ENCODE data around the gene FAF1. TPM values are rescaled to one million over a fixed set of nuclear protein-coding genes. Genes with fewer than 3 reads are reported as not detected.

Gene FAF1
- total and polyA plus RNA-seq, 2 donors (not counting 3 experiments of a cell fraction or from before 2014, with no cell fraction given), result 9.0 to 57.6 TPM

DNA sequence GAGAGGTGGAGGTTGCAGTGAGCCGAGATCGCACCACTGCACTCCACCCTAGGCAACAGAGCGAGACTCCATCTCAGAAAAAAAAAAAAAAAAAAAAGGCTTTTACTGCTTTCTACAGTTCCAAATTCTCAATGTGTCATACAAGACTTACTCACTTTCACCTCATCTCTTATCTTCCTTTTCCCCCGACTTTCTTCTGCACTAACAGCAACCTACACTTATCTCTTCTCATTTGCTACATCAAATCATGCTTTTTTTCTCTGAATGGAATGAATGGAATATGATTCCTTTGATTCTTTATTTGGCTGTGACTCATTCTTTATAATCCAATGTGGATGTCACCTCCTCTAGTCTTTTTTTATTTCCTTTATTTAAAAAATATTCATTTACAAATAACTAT, 368.5 kb downstream of the FAF1 start:
- ChIA-PET POLR2A (no interaction called here), CTCF (no interaction called here)
- H3K9ac ChIP-seq (replicated peaks; ENCODE audit: extremely low read depth, insufficient read depth, low read length), result no peak overlapping the region
- peaks cover 0 to 3% of the 10 kb centered on the region in 2 experiments for H3K36me3 ChIP-seq (ENCODE audit: control insufficient read depth in 2 of 2, extremely low read depth in 1 of 2, insufficient read depth in 2 of 2, low read length in 2 of 2)
- TF ChIP-seq JUN (IDR thresholded peaks at IDR 0.05; ENCODE audit: borderline replicate concordance, insufficient read depth, insufficient read length, low read depth) (no peak), POLR2A (IDR thresholded peaks at IDR 0.05; ENCODE audit: low read depth, low read length) (no peak), EZH2 (IDR thresholded peaks at IDR 0.05; ENCODE audit: borderline replicate concordance, low read depth, low read length, severe bottlenecking) (no peak), MYC (IDR thresholded peaks at IDR 0.05; ENCODE audit: low read depth, low read length) (no peak), GATA2 (IDR thresholded peaks at IDR 0.05; ENCODE audit: insufficient read depth, insufficient read length, low read depth, low read length) (no peak), FOS (IDR thresholded peaks at IDR 0.05; ENCODE audit: borderline replicate concordance, insufficient read depth, low read length) (no peak), POLR2AphosphoS5 (IDR thresholded peaks at IDR 0.05; ENCODE audit: insufficient read depth, low read depth, low read length) (no peak)
- TF ChIP-seq, protein P1, sequence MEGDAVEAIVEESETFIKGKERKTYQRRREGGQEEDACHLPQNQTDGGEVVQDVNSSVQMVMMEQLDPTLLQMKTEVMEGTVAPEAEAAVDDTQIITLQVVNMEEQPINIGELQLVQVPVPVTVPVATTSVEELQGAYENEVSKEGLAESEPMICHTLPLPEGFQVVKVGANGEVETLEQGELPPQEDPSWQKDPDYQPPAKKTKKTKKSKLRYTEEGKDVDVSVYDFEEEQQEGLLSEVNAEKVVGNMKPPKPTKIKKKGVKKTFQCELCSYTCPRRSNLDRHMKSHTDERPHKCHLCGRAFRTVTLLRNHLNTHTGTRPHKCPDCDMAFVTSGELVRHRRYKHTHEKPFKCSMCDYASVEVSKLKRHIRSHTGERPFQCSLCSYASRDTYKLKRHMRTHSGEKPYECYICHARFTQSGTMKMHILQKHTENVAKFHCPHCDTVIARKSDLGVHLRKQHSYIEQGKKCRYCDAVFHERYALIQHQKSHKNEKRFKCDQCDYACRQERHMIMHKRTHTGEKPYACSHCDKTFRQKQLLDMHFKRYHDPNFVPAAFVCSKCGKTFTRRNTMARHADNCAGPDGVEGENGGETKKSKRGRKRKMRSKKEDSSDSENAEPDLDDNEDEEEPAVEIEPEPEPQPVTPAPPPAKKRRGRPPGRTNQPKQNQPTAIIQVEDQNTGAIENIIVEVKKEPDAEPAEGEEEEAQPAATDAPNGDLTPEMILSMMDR (IDR thresholded peaks at IDR 0.05; ENCODE audit: extremely low read depth in 1 of 2, insufficient read depth in 1 of 2, low read depth in 1 of 2, low read length in 2 of 2), result no peak
- TF ChIP-seq, protein P2, sequence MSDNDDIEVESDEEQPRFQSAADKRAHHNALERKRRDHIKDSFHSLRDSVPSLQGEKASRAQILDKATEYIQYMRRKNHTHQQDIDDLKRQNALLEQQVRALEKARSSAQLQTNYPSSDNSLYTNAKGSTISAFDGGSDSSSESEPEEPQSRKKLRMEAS (IDR thresholded peaks at IDR 0.05; ENCODE audit: insufficient read depth, insufficient read length), result no peak
- H3K27me3 ChIP-seq (ENCODE audit: control insufficient read depth in 2 of 2, insufficient read depth in 2 of 2, low read length in 2 of 2), result no peaks in the 10 kb centered on the region
- FAIRE-seq (peak; percentile 42), DNase-seq (ENCODE audit: low read depth, low spot score) (no peak)
- intact Hi-C loops (cut with micrococcal nuclease), result no loop called here
- no peaks in the 10 kb centered on the region for H3K9me1 ChIP-seq (replicated peaks; ENCODE audit: control insufficient read depth, extremely low read depth, insufficient read depth, low read length)
- no peak overlapping the region for H3K27ac ChIP-seq (ENCODE audit: insufficient read depth, low read depth, low read length)
- BruUV-seq (replicated peaks), result no TSS peak
- H3K4me1 ChIP-seq (ENCODE audit: control insufficient read depth, extremely low read depth, insufficient read depth, low read length), result no peaks in the 10 kb centered on the region
- H3K9me3 ChIP-seq (replicated peaks; ENCODE audit: control insufficient read depth, insufficient read depth, low read length), result no peaks in the 10 kb centered on the region
- H2AFZ ChIP-seq (ENCODE audit: low read depth, low read length), result no peak overlapping the region
- H3K4me2 ChIP-seq (ENCODE audit: insufficient read depth, low read length), result no peak overlapping the region
- dilution Hi-C loops (cut with MboI; ENCODE audit: extremely low pct_ligation_motif_present, low sequenced_read_pairs), result no loop called here
- no peak overlapping the region for H3K4me3 ChIP-seq (replicated peaks in 1 of 3; ENCODE audit: insufficient read depth in 1 of 3, low read depth in 1 of 3, low read length in 3 of 3)
- H4K20me1 ChIP-seq (replicated peaks; ENCODE audit: control insufficient read depth, extremely low read depth, insufficient read depth, low read length), result no peaks in the 10 kb centered on the region
- no peaks in the 10 kb centered on the region for H3K79me2 ChIP-seq (ENCODE audit: control insufficient read depth, insufficient read depth, low read length)
